NCI-H2196 treated with DMSO at 0.1 percent for 48 hours (cell line): ENCODE data around the gene RSF1.

Source experiments
- DNase-seq: peaks from one replicate; lab custom pipeline; 2025; ENCODE audit not compliant: unreplicated experiment; lab: John Stamatoyannopoulos, UW

RSF1 gene

GRCh38 chr11:77806415-77806814, 14.1 kb downstream of the RSF1 start:
- DNase-seq: no peak

- no peak for DNase-seq
Measured at GRCh38 chr11:77801477-77801876, 19.0 kb downstream of the RSF1 start.

- DNase-seq: no peak
Measured at GRCh38 chr11:77800449-77800848, 20.1 kb downstream of the RSF1 start.

GRCh38 chr11:77799338-77799737, 21.2 kb downstream of the RSF1 start:
- no peak for DNase-seq

DNA sequence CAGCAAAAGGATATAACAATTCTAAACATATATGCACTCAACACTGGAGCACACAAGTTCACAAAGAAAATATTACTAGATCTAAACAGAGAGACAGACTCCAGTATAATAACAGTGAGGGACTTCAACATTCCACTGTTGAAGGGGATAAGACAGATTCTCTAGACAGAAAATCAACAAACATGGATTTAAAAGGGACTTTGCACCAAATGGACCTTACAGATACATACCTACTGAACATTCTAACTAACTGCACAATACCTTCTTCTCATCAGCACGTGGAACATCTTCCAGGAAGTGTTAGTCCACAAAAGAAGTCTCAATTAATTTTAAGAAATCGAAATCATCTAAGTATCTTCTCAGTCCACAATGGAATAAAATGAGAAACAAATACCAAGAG, 26.6 kb downstream of the RSF1 start:
- DNase-seq: no peak

- DNase-seq: no peak
Measured at GRCh38 chr11:77791301-77791700, 29.2 kb downstream of the RSF1 start.

GRCh38 chr11:77789731-77790476, 30.6 kb downstream of the RSF1 start:
- no peak for DNase-seq

- no peak for DNase-seq
Measured at GRCh38 chr11:77789061-77789730, 31.3 kb downstream of the RSF1 start.

DNA sequence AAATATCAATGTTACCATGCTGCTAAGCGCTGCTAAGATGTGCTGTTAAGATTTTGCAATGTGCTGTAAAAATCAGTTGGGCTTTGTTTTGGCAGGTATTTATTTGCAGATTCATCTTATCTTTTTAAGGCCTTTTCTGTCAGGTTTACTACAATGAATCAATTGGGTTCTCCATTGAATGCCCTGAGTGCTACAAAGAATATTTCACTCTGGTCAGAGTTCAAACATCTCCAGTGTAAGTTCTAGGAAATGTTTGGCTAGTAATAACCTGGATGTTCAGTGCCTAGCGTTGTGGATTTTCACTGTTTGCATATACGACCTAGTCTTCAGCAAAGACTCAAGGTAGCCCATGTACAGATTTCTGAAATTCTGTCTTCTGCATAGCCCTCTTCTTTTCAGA, 36.0 kb downstream of the RSF1 start:
- DNase-seq: no peak

DNA sequence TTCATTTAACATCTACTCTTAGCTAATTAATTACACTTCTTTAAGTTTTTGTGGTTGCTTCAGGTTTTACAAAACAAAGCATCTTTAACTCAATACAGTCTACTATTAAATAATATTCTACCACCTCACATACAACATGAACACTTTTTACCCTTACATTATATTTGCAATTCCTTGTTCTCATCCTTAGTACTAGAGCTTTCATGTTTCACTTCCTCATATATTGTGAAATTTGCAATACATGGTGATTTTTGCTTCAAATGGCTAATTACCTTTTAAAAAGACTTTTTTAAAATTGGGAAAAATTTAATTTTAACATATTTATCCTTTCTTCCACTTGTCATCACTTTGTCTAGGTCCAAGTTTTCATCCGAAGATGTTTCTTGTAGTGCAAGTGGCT, 37.5 kb downstream of the RSF1 start:
- DNase-seq: no peak

DNA sequence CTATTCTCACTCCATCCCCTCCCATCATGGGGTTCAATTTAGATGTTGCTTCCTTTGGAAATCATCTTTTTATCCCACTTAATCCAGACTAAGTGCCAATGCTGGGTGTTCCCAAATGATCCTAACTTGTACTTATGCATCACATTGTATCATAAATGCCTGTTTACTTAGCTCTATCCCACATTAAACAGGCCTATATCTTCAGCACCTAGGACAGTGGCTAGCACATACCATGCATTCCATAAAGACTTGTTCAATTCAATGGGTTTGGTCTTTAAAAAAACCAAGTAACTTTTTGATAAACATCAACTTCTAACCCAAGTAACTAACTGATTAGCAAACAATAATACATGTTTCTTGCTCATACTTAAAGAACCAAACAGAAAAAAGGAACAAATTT, 40.6 kb downstream of the RSF1 start:
- DNase-seq: no peak

- DNase-seq: no peak
Measured at GRCh38 chr11:77778549-77778948, 42.0 kb downstream of the RSF1 start.

GRCh38 chr11:77778118-77778517, 42.4 kb downstream of the RSF1 start:
- no peak for DNase-seq

GRCh38 chr11:77776455-77776854, 44.1 kb downstream of the RSF1 start:
- DNase-seq: no peak

DNA sequence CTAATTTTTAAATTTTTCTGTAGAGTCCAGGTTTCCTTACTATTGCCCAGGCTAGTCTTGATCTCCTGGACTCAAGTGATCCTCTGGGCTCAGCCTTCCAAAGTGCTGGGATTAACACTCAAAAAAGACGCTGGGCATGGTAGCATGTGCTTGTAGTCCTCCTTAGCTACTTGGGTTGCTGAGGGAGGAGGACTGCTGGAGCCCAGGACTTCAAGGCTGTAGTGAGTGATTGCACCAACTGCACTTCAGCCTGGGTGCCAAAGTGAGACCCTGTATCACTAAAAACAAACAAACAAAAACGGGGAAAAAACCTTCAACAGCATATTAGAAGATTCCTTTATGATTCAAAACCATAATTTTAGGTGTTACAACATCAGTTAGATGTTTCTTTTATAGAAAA, 44.6 kb downstream of the RSF1 start:
- no peak for DNase-seq

DNA sequence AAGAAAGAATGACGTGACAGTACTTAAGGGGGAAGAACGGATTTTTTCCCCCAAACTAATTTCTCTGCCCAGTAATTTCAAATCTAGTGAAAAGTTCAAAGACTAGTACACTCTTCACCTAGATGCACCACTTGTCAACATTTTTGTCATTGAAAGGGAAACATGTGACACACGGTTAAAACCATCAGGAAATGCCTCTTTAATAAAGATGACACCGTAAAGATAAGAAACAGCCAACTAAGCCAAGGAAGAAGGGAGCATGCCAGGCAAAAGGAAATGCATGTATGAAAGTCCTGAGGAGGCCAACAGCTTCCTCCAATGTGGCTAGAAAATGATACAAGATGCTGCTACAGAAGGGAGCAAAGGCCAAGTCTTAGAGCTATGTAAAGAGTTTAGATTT, 49.4 kb downstream of the RSF1 start:
- DNase-seq: no peak

DNA sequence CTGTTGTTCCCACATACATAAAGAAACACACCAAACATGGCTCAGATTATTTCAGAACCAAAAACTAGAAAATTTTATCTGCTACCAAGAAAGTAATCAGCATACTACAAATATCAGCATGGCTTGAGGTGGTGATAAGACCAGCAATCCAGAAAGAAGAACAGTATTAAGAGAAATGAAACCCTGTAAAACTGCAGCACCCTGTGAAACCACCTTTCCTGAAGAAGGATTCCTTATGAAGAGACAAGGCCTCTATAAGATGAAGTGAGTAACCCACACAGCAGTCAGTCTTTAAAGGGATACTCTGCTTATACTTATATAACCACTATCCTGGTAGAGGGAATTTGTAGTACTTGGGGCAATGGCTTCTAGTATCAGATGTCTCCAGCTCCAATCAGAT, 49.9 kb downstream of the RSF1 start:
- DNase-seq: no peak

DNA sequence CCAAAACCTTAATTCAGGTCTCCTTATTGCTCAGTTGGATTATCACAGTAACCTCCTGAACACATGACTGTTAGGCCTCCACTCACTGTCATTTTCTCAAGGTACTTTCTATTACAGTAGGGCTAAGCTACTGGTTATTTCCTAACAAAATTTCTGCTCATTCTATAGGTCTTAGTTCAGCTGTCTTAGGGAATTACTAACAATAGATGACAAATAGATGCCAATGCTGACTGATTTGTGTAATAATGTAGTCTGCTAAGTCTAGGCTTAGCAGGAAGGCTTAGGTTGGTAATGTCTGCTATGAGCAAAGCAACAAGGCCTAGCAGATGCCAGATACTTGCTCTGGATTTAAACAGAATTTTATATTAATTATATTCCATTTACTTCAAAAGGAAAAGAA, 58.1 kb downstream of the RSF1 start:
- DNase-seq: no peak

- DNase-seq: no peak
Measured at GRCh38 chr11:77761491-77761890, 59.0 kb downstream of the RSF1 start.

DNA sequence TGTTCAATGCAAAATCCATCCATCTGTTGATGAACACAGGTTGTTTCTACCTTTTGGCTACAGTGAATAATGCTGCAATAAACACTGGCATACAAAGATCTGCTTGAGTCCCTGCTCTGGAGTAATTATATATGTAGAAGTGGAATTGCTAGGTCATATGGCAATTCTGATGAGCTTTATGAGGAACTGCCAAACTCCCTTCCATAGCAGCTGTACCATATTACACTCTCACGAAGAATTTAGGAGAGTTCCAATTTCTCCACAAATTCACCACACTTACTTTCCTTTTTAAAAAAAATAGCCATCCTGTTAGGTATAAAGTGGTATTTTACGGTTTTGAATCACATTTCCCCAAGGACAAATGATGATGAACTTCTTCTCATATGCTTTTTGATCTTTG, 62.2 kb downstream of the RSF1 start:
- DNase-seq: no peak

- no peak for DNase-seq
Measured at GRCh38 chr11:77753230-77753629, 67.3 kb downstream of the RSF1 start.

DNA sequence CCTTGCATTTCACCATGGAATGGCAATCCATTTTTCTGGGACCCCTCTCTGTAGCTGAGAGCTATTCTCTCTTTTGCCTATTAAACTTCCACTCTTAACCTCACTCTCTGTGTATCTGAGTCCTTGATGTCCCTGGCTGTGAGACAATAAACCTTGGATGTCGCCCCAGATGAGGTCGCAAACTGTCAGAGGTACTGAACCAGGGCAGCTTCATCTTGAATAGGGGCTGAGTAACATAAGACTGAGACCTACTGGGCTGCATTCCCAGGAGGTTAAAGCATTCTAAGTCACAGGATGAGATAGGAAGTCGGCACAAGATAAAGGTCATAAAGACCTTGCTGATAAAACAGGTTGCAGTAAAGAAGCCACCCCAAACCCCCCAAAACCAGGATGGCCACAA, 68.0 kb downstream of the RSF1 start:
- DNase-seq: no peak
